Measurements from ENCODE around the gene STK24. TPM values are rescaled to one million over a fixed set of nuclear protein-coding genes. Genes with fewer than 3 reads are reported as not detected.

The STK24 gene
- total and polyA plus RNA-seq, 2 of the 4 experiments (the other 2 are of a cell fraction): 29.2 to 43.4 TPM

DNA sequence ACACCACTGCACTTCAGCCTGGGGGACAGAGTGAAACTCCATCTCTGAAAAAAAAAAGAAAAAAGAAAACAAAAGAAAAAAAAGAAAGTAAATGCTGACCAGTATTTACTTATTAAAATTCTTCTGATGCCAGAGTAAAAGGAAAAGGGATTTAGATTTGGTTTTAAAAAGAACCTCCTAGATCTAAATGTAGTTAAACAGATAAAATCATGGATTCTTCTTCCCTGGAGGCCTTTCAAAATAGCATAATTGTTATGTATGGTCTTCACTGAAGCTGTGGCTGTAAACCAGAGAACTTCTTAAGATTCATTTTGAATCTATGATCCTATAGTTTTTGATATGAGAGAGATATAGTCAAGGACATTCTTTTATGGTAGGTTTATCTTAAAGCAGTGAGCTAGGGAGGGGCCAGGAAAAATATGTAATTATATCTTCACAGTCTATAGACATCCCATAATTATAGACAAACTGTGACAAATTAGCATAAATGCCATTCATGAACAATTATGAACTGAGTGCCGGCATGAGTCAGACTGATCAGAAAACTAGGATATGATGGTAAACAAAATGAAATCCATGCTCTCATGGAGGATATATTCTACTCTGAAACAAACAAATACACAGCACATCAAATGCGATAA is 14.9 kb upstream of the STK24 start:
- Histone ChIP-seq H3K9ac (ENCODE audit: low read depth, low read length) (no peak overlapping the region), H4K8ac (ENCODE audit: low read depth in 2 of 2, low read length in 2 of 2) (no peak overlapping the region), H3K4me1 (ENCODE audit: control insufficient read depth, insufficient read depth, low read length) (no peaks in the 10 kb centered on the region), H2BK20ac (ENCODE audit: low read depth, low read length) (no peak overlapping the region), H3K4me2 (ENCODE audit: low read depth, low read length) (no peak overlapping the region), H3K18ac (ENCODE audit: low read depth, low read length) (no peak overlapping the region), H3K56ac (ENCODE audit: extremely low read depth, insufficient read depth, low read length) (no peak overlapping the region), H3K27me3 (ENCODE audit: control insufficient read depth, insufficient read depth, low read length) (peaks cover 3% of the 10 kb centered on the region), H4K20me1 (ENCODE audit: insufficient read depth, low read length) (no peaks in the 10 kb centered on the region), H2BK5ac (ENCODE audit: low read depth, low read length, poor library complexity, severe bottlenecking) (no peak overlapping the region), H2AK9ac (replicated peaks; ENCODE audit: low read depth, low read length, poor library complexity) (no peak overlapping the region), H2BK120ac (ENCODE audit: low read depth, low read length) (no peak overlapping the region), H3K79me1 (ENCODE audit: low read depth in 1 of 2, low read length in 2 of 2) (no peaks in the 10 kb centered on the region), H3K9me1 (ENCODE audit: insufficient read depth, low read length) (no peaks in the 10 kb centered on the region), H3K23ac (ENCODE audit: low read depth, low read length) (no peak overlapping the region), H3K36me3 (ENCODE audit: control insufficient read depth, insufficient read depth, low read length) (no peaks in the 10 kb centered on the region), H3K4me3 (ENCODE audit: insufficient read depth, low read depth, low read length) (no peak overlapping the region), H3K27ac (ENCODE audit: insufficient read depth, low read length) (no peak overlapping the region), H3K4ac (ENCODE audit: low read depth, low read length) (no peak overlapping the region), H3K14ac (replicated peaks; ENCODE audit: low read depth, low read length) (no peak overlapping the region), H4K5ac (ENCODE audit: low read depth, low read length) (no peak overlapping the region), H2AFZ (replicated peaks; ENCODE audit: low read length, poor library complexity) (no peak overlapping the region), H2BK15ac (ENCODE audit: low read depth, low read length) (no peak overlapping the region), H3K9me3 (ENCODE audit: control insufficient read depth, insufficient read depth, low read length) (no peaks in the 10 kb centered on the region; the same call in 1 of the 2 replicates), H4K91ac (ENCODE audit: insufficient read depth, low read depth, low read length) (no peak overlapping the region), H2AK5ac (ENCODE audit: low read depth, low read length) (no peak overlapping the region)
- WGBS, 2 experiments (ENCODE audit: extremely low coverage in 2 of 2, insufficient read length in 1 of 2): no CpG with 5 or more reads among the region's 2 CpGs
- dilution Hi-C loops (cut with HindIII; ENCODE audit: low sequenced_read_pairs, unreplicated experiment): no loop called here
- intact Hi-C loops (cut with micrococcal nuclease): no loop called here
- no peak for TF ChIP-seq POLR2A (IDR thresholded peaks at IDR 0.05; ENCODE audit: low read depth, low read length)
- TF ChIP-seq CEBPB (IDR thresholded peaks at IDR 0.05; ENCODE audit: low read depth, low read length): no peak
- TF ChIP-seq, protein P1, sequence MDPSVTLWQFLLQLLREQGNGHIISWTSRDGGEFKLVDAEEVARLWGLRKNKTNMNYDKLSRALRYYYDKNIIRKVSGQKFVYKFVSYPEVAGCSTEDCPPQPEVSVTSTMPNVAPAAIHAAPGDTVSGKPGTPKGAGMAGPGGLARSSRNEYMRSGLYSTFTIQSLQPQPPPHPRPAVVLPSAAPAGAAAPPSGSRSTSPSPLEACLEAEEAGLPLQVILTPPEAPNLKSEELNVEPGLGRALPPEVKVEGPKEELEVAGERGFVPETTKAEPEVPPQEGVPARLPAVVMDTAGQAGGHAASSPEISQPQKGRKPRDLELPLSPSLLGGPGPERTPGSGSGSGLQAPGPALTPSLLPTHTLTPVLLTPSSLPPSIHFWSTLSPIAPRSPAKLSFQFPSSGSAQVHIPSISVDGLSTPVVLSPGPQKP (IDR thresholded peaks at IDR 0.05; ENCODE audit: borderline replicate concordance, low read depth, low read length): no peak
- TF ChIP-seq MAFK (IDR thresholded peaks at IDR 0.05; ENCODE audit: low read depth, low read length): no peak
- TF ChIP-seq NFE2L2 (IDR thresholded peaks at IDR 0.05; ENCODE audit: low read depth, low read length): no peak
- TF ChIP-seq SMC3 (IDR thresholded peaks at IDR 0.05; ENCODE audit: low read depth, low read length): no peak
- no peak for TF ChIP-seq RFX5 (IDR thresholded peaks at IDR 0.05; ENCODE audit: low read depth, low read length)
- TF ChIP-seq, protein P2, sequence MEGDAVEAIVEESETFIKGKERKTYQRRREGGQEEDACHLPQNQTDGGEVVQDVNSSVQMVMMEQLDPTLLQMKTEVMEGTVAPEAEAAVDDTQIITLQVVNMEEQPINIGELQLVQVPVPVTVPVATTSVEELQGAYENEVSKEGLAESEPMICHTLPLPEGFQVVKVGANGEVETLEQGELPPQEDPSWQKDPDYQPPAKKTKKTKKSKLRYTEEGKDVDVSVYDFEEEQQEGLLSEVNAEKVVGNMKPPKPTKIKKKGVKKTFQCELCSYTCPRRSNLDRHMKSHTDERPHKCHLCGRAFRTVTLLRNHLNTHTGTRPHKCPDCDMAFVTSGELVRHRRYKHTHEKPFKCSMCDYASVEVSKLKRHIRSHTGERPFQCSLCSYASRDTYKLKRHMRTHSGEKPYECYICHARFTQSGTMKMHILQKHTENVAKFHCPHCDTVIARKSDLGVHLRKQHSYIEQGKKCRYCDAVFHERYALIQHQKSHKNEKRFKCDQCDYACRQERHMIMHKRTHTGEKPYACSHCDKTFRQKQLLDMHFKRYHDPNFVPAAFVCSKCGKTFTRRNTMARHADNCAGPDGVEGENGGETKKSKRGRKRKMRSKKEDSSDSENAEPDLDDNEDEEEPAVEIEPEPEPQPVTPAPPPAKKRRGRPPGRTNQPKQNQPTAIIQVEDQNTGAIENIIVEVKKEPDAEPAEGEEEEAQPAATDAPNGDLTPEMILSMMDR (conservative IDR thresholded peaks at IDR 0.05; ENCODE audit: low read depth, low read length): no peak
- TF ChIP-seq RAD21 (IDR thresholded peaks at IDR 0.05; ENCODE audit: low read length): no peak
- TF ChIP-seq RCOR1 (IDR thresholded peaks at IDR 0.05; ENCODE audit: insufficient replicate concordance, low read length): no peak
- no peak for TF ChIP-seq CHD1 (IDR thresholded peaks at IDR 0.05; ENCODE audit: low read depth, low read length)
- TF ChIP-seq, protein P3, sequence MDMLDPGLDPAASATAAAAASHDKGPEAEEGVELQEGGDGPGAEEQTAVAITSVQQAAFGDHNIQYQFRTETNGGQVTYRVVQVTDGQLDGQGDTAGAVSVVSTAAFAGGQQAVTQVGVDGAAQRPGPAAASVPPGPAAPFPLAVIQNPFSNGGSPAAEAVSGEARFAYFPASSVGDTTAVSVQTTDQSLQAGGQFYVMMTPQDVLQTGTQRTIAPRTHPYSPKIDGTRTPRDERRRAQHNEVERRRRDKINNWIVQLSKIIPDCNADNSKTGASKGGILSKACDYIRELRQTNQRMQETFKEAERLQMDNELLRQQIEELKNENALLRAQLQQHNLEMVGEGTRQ (IDR thresholded peaks at IDR 0.05; ENCODE audit: low read depth, low read length): no peak
- TF ChIP-seq MAZ (IDR thresholded peaks at IDR 0.05; ENCODE audit: borderline replicate concordance, low read depth, low read length): no peak
- CTCF ChIA-PET: no interaction called here
- POLR2A ChIA-PET (ENCODE audit: unreplicated experiment): no interaction called here
- no TSS peak for BruUV-seq (replicated peaks)
- no peak for ATAC-seq (ENCODE audit: low read depth)
- in situ Hi-C loops (cut with MboI; ENCODE audit: low sequenced_read_pairs): no loop called here
- no peak for DNase-seq
